Measurements from ENCODE around the gene NRP1.

- TF ChIP-seq POLR2A (IDR thresholded peaks at IDR 0.05; ENCODE audit: low read depth, low read length) = no peak
- TF ChIP-seq CTCF (IDR thresholded peaks at IDR 0.05; ENCODE audit: extremely low read depth in 1 of 2, insufficient read depth in 1 of 2, low read depth in 1 of 2, low read length in 2 of 2) = no peak
- TF ChIP-seq MYC (IDR thresholded peaks at IDR 0.05; ENCODE audit: low read depth, low read length) = no peak
Measured at GRCh38 chr10:33252794-33253203, 81.7 kb downstream of the NRP1 start.

All from endothelial cell of umbilical vein (primary cell).